Suppressor macrophage (primary cell): ENCODE results near the gene UNC13A.

Source experiments
- DNase-seq, 4 experiments: peaks; one replicate each; pipeline ENCODE4 v3.0.0-alpha.2; 2020 to 2022
- total RNA-seq, 17 experiments: gene quantifications; one replicate each; lab custom pipeline; 2026; ENCODE audit warnings: mixed read lengths in 6 of 17, inconsistent platforms in 3 of 17; lab: John Stamatoyannopoulos, UW

The UNC13A gene
- total RNA-seq, result 0.09 to 6.7 (median 0.30) reads per million in 17 experiments

DNA sequence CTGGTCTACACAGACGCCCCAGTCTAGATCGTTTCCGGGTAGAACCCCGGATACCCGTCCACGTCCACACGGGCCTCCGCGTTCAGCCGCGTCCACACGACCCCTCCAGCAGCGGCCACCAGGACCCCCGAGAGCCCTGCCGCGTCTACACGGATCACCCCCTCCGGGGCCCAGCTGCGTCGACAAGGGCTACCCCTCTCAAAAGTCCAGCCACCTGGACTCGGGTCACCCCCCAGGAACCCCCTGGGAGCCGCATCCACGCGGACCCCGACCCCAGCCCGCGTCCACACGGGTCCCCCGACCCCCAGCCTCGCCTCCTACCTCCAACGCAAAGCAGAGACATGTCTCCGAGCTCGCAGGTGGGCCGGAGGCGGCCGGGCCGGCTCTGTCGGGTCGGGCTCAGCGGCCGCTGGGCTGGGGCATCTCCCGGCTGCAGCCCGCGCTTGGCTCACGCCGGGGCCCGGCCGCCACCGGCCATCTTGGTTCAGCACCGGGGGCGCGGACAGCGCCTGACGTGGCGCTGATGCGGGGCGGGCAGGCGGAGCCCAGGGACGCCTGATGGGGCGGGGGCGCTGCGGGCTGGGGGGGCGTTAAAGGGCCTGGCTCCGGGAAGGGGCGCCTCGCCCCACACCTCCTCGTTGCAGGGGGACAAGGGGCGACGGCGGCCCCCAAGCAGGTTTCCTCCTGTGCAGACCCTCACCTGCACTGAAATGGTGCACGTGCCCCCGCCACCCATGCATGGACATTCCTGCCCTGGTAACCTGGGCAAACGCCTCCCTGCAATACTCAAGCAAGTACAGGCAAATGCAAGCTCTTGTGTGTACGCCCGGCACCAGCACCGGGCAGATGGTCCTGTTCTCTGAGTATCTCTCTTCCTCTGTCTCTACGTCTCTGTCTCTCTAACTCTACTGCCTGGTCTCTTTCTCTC lies at the start of gene UNC13A:
TSS of gene UNC13A (minus strand) at position 498 of the 928 bp plus-strand sequence. CDS start at position 343, 155 bp downstream.
- DNase-seq, result peak; percentile 47 to 76 (median 62)

DNA sequence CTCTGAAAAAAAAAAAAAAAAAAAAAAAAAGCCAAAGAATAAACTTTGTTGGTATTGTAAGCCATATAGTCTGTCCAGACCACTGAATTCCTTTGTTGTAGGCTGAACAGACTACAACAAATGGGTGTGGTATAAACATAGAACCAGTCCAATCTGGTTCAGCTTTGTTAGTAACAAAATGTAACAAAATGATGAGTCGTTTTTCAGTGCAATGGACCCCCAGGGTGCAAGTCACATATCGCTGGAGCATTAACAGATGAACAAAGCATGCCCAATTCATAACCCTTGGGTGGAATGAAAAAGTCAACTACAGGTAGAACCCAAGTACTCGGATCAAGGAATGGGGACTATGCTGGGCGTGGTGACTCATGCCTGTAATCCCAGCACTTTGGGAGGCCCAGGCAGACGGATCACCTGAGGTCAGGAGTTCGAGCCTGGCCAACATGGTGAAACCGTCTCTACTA lies 49.6 kb upstream of the UNC13A start:
- DNase-seq, result no peak

DNA sequence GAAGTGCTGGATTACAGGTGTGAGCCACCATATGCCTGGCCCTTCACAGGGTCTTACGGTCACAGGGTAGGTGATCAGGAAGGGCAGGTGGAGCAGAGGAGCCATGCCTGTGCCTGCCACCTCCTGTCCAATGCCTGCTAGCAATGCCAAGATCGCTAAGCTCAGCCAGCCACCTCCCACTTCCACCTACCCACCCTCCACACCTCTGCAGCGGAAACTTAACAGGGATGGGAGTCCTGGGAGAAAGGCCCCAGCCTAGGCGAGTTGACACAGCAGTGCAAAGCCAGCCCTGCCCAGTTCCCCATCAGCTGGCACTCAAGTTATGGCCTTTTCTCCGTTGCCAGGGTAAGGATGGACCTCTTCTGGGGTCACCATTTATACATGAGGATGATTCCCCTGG lies 47.3 kb upstream of the UNC13A start:
- DNase-seq, result no peak

DNA sequence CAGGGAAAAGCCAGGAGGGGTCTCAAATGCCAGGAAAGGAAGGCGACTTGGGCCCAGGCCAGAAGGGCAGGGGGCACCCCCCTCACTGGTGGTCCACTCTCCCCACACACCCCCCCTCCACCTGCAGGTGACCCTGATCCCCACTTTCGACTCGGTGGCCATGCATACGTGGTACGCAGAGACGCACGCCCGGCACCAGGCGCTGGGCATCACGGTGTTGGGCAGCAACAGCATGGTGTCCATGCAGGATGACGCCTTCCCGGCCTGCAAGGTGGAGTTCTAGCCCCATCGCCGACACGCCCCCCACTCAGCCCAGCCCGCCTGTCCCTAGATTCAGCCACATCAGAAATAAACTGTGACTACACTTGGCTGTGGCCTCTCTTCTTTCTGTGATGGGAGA lies 46.0 kb upstream of the UNC13A start:
- DNase-seq, result no peak

DNA sequence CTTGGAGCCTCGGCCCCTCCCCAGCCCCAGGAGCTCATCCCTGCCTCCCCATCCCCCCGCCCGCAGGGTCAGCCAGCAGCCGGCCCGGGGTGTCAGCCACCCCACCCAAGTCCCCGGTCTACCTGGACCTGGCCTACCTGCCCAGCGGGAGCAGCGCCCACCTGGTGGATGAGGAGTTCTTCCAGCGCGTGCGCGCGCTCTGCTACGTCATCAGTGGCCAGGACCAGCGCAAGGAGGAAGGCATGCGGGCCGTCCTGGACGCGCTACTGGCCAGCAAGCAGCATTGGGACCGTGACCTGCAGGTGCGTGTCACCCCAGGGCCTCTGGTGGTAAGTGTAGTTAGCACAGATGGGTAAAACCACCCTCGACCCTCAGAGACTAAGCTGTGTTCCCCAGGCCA lies 45.0 kb upstream of the UNC13A start:
- DNase-seq, result no peak

DNA sequence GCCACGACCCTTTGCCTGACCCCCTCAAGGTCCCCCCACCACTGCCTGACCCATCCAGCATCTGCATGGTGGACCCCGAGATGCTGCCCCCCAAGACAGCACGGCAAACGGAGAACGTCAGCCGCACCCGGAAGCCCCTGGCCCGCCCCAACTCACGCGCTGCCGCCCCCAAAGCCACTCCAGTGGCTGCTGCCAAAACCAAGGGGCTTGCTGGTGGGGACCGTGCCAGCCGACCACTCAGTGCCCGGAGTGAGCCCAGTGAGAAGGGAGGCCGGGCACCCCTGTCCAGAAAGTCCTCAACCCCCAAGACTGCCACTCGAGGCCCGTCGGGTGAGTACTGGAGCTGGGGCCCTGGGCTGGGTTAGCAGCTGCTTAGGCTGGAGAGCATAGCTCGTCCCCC lies 39.7 kb upstream of the UNC13A start:
- no peak for DNase-seq

DNA sequence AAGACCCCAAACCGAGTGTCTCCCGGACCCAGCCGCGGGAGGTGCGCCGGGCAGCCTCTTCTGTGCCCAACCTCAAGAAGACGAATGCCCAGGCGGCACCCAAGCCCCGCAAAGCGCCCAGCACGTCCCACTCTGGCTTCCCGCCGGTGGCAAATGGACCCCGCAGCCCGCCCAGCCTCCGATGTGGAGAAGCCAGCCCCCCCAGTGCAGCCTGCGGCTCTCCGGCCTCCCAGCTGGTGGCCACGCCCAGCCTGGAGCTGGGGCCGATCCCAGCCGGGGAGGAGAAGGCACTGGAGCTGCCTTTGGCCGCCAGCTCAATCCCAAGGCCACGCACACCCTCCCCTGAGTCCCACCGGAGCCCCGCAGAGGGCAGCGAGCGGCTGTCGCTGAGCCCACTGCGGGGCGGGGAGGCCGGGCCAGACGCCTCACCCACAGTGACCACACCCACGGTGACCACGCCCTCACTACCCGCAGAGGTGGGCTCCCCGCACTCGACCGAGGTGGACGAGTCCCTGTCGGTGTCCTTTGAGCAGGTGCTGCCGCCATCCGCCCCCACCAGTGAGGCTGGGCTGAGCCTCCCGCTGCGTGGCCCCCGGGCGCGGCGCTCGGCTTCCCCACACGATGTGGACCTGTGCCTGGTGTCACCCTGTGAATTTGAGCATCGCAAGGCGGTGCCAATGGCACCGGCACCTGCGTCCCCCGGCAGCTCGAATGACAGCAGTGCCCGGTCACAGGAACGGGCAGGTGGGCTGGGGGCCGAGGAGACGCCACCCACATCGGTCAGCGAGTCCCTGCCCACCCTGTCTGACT lies 39.0 kb upstream of the UNC13A start:
- DNase-seq, result no peak

DNA sequence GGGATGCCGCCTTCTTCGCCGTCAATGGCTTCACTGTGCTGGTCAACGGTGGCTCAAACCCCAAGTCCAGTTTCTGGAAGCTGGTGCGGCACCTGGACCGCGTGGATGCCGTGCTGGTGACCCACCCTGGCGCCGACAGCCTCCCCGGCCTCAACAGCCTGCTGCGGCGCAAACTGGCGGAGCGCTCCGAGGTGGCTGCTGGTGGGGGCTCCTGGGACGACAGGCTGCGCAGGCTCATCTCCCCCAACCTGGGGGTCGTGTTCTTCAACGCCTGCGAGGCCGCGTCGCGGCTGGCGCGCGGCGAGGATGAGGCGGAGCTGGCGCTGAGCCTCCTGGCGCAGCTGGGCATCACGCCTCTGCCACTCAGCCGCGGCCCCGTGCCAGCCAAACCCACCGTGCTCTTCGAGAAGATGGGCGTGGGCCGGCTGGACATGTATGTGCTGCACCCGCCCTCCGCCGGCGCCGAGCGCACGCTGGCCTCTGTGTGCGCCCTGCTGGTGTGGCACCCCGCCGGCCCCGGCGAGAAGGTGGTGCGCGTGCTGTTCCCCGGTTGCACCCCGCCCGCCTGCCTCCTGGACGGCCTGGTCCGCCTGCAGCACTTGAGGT lies 38.1 kb upstream of the UNC13A start:
- DNase-seq, result no peak

DNA sequence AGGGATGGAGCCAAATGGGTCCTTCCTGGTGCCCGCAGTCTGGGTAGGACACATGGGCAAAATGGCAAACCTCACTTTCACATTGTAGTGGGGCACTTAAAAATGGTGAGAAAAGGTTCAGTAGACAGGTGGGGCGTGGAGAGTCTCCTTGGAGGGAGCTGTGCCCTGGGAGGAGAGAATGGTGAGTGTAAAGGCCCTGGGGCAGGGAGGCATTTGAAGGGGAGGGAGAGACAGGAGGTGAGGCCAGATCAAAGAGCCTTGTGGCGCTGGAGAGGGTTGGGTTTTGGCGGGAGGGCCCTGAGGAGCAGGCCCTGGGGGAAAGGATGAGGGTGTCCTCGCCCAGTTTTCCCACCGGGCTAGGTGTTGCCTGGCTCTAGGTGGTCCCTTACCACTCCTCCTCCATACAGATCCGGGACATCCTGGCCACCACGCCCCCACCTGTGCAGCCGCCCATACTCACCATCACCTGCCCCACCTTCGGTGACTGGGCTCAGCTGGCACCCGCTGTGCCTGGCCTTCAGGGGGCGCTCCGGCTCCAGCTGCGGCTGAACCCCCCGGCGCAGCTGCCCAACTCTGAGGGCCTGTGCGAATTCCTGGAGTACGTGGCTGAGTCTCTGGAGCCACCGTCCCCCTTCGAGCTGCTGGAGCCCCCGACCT lies 37.4 kb upstream of the UNC13A start:
- peak in 1 of 4 experiments; percentile 25 for DNase-seq

DNA sequence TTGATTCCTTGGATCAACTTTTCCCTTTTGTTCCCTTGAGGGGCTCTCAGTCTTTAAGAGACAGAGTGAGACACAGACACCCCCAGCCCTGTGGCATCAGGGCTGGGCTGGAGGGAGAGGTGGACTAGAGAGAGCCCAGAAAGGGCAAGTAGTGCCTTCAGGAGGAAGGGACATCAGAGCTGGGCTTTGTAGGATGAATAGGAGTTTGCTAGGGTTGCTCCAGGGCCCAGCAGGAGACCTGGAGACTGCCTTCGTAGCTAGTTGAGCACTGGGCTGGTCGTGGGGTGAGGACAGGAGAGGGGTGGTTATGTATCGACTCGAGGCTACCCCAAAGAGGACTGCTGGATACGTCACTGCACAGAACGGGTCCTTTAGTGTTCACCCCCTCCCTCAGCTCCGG lies 36.5 kb upstream of the UNC13A start:
- DNase-seq, result no peak

DNA sequence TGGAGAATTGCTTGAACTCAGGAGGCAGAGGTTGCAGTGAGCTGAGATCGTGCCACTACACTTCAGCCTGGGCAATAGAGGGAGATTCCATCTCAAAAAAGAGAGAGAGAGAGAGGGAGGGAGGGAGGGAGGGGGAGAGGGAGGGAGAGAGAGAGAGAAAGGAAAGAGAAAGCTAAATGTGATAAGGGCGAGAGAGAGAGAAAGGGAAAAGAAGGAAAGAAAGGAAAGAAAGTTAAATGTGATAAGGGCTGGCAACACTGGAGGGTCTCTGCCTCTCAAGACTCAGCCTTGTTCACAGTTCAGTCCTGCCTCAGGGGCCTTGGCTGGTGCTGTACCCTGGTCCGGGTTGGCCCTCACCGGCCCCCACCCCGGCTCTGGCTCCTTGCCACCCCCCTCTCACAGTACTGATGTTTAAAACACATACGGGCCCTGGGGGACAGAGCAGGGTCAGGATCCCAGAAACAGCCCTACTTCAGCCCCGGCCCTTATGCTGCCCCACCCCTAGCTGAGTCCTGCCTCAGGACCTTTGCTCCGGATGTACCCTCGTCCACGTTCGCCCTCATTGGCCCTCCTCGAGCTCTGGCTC lies 34.6 kb upstream of the UNC13A start:
- no peak for DNase-seq

DNA sequence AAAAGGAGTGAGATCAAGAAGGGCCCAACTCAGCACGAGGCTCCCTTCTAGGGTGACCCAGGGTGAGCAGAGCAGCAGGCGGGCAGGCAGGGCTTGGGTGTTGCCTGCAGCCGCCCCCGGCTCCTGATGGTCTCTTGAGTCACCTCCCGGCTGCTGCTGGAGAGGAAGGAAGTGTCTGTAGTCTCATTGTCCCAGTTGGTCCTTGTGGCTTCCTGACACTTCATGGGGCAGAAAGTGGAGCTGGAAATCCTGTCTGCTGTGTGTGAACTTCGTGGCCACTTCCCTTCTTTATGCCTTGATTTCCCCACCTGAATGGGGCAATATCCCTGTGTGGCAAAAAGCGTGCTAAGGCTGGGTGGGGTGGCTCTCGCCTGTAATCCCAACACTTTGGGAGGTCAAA lies 33.7 kb upstream of the UNC13A start:
- peak; percentile 93 to 97 (median 94) for DNase-seq

DNA sequence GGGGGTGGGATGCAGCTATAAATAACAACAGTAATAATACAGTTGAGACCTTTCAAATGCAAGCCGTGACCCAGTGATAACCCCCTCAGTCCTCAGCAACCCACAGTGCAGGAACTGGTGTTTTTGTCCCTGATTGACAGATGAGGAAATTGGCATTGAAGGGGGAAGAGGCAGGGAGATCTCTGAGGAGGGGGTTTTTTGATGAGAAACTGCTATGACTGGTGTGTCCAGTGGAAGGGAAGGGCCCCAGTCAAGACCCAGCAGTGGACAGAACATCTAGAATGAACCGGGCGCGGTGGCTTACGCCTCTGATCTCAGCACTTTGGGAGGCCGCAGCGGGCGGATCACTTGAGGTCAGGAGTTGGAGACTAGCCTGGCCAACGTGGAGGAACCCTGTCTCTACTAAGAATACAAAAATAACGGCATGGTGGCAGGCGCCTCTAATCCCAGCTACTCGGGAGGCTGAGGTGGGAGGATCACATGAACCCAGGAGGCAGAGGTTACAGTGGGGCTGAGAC lies 33.0 kb upstream of the UNC13A start:
- peak; percentile 27 to 58 (median 50) for DNase-seq

DNA sequence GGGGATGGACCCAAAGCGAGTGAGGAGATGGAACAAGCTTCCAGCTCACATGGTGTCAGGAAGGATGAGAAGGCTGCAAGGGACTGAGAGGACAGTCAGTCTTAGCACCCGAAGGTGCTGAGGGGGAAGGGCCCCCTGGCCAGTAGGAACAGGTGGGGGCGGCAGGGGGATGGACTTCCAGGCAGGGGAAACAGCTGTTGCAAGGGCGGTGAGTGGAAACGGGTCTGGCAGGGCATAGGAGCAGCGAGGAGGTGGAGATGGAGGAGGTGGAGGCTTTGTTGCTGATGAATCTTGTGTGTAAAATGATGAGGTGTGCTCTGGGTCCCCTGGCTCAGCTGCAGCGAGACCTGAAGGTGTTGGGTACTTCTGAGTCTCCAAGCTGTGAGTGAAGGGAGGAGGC lies 32.3 kb upstream of the UNC13A start:
- DNase-seq, result peak in 3 of 4 experiments; percentile 23 to 51 (median 34)

DNA sequence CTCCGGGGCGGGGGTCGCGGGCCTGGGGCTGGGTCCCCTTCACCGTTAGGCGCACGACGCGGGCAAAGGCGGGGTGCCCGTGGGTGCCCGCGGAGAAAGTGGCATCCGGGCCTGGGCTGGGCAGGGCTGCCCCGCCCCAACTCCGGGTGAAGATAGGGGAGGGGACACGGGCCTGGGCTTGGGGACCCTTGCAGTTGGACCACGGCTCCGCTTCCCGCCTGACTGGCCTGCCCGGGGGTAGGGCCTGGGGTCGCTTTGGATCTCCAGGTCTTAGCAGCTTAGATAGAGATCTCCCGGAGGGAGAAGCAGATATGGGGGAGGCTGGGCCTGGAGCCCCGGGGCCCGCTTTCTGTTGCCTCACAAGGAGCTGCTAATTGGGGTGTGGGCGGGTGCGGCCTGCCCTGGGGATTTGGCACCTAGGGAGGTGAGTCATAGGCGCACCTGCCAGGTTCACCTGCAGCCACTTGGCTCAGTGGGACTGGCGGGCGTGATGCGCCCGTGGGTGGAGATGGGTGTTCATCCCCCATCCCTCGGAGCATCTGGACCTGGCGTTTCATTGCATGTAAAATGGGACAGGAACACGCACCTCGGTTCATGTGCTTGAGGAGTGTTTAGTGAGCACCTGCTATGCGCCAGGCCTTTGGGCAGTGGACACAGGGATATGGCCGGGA lies 31.7 kb upstream of the UNC13A start:
- peak in 1 of 4 experiments; percentile 33 for DNase-seq

DNA sequence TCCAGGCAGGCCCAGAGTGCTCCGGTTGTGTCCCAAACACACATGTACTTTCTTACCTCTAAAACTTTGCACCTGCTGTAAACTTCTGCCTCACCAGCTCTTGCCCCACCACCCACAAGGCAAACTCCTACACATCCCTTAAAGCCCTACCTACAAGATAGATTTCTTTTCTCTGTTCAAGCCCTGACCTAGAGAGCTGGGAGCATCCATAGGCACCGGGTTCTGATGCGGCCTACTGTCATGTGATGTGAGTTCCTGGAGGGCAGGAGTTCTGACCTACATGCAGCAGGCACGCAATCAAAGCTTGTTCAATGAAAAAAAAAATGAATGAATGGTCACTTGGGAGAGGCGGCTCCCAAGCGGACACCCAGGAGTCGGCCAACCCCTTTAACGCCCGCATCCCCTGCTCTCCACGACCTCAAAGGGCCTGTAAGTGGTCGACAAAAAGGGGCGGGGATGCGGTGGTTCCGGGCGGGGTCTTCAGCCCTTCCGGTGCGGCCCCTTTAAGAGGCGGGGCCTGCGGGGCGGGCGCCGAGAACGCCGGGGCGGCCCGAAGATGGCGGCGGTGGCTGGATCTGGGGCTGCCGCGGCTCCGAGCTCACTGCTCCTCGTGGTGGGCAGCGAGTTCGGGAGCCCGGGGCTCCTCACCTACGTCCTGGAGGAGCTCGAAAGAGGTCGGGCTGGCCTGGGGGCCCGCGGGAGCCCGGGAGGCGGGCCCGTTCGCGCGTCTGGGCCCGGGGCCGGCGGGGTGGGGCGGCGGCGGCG lies 31.0 kb upstream of the UNC13A start, which contains the start of gene MAP1S:
TSS of gene MAP1S (plus strand) at position 534 of the 765 bp plus-strand sequence. CDS start at position 557, 23 bp downstream.
- peak; percentile 58 to 84 (median 69) for DNase-seq

DNA sequence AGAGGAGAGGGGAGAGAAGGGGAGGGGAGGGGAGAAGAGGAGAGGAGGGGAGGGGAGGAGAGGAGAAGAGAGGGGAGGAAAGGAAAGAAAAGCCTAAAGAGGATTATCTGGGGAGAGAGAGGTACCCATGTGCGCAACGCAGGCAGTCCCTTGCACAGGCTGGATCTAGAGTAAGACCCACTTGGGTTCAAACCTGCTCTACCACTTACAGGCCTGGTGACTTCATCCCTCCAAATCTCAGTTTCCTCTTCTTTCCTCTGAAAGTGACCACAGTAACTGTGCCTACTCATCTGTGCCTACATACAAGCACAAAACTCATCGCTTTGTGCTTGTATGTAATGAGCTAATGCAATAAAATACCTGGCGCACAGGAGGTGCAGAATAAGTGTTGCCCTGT lies 30.4 kb upstream of the UNC13A start:
- DNase-seq, result peak; percentile 18 to 63 (median 26)

DNA sequence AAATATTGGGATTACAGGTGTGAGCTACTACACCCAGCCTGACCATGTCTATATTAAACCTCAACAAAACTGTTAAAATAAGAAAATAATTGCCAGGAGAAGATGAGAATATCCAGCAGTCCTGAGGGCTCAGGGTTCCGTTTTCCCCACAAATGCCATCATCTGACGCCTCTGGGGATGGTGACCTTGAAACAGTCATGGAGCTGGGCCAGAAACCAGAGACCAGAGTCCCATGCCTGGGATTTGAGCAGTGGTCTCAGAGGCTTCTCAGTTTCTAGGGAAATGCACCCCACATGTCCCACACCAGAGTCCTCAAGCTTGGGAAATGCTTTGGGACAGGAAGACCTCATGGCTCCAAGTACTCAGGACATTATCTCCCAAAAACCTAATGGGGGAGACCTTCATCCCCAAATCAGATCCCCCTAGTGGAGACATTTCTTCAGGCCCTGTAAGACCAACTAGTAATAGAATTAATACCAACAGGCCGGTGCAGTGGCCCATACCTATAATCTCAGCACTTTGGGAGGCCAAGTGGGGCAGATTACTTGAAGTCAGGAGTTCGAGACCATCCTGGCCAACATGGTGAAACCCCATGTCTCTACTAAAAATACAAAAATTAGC lies 28.3 kb upstream of the UNC13A start:
- DNase-seq, result no peak

DNA sequence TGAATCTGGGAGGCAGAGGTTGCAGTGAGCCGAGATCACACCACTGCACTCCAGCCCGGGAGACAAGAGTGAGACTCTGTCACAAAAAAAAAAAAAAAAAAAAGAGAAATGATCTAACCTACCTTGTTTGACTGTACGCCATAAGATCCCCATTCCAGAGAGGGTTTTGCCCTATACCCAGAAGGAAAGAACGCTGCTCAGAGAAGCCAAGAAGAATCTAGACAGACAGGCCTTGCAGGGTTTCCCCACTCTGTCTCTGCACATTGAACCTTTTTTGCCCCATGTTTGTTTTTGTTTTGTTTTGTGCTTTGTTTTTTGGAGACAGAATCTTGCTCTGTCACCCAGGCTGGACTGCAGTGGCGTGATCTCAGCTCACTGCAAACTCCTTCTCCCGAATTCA lies 23.7 kb upstream of the UNC13A start:
- no peak for DNase-seq

DNA sequence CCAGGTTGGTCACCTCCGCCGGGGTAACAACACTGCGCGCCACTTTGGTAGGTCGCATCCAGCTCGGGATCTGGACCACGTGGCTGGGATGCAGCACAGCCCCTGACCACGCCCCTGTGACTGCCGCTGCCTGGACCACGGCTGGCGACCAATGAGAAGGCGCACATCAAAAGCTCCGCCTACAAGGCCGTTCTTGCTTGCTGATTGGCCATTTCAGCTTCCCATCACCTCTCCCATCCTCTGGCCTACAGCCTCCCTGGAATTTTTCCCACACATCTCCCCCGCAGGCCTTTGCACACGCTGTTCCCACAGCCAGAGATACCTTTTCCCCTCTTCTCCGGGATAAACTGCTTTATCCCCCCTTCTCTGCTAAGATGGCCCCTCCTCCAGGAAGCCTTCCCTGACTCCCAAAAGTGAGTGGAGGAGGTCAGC lies 18.6 kb upstream of the UNC13A start:
- no peak for DNase-seq
